GM18511 (cell line): Measurements from ENCODE around the gene PARVG.

Source experiments
- ATAC-seq: cut with Tn5 transposase; IDR thresholded peaks from one replicate; pipeline ENCODE4 v1.9.1; 2021; ENCODE audit warnings: mild to moderate bottlenecking, moderate library complexity; ENCODE audit not compliant: unreplicated experiment

The PARVG gene

GRCh38 chr22:44180706-44181032, at the start of gene PARVG:
TSS of gene PARVG (plus strand) at chr22:44180925. CDS start at chr22:44183330, 2,405 bp downstream.
- peak; percentile 68 for ATAC-seq

- no peak for ATAC-seq
Measured at GRCh38 chr22:44131412-44131811, 49.3 kb upstream of the PARVG start.

- no peak for ATAC-seq
Measured at GRCh38 chr22:44131989-44132685, 48.6 kb upstream of the PARVG start.

- no peak for ATAC-seq
Measured at GRCh38 chr22:44132724-44133123, 48.0 kb upstream of the PARVG start.

GRCh38 chr22:44133161-44133560, 47.6 kb upstream of the PARVG start:
- ATAC-seq: no peak

- no peak for ATAC-seq
Measured at GRCh38 chr22:44133901-44134571, 46.7 kb upstream of the PARVG start.

GRCh38 chr22:44136112-44136511, 44.6 kb upstream of the PARVG start:
- ATAC-seq: no peak

GRCh38 chr22:44136786-44137185, 43.9 kb upstream of the PARVG start:
- no peak for ATAC-seq

- no peak for ATAC-seq
Measured at GRCh38 chr22:44137415-44137814, 43.3 kb upstream of the PARVG start.

GRCh38 chr22:44139773-44140172, 41.0 kb upstream of the PARVG start:
- no peak for ATAC-seq

GRCh38 chr22:44142421-44143104, 38.2 kb upstream of the PARVG start:
- ATAC-seq: no peak

GRCh38 chr22:44143105-44143474, 37.6 kb upstream of the PARVG start:
- ATAC-seq: no peak

- no peak for ATAC-seq
Measured at GRCh38 chr22:44143579-44143978, 37.1 kb upstream of the PARVG start.

- ATAC-seq: no peak
Measured at GRCh38 chr22:44144046-44144569, 36.6 kb upstream of the PARVG start.

GRCh38 chr22:44145544-44145943, 35.2 kb upstream of the PARVG start:
- ATAC-seq: no peak

- no peak for ATAC-seq
Measured at GRCh38 chr22:44146088-44146861, 34.5 kb upstream of the PARVG start.

GRCh38 chr22:44147008-44147645, 33.6 kb upstream of the PARVG start:
- no peak for ATAC-seq

GRCh38 chr22:44147821-44148574, 32.7 kb upstream of the PARVG start:
- no peak for ATAC-seq

GRCh38 chr22:44151676-44152075, 29.0 kb upstream of the PARVG start:
- no peak for ATAC-seq

GRCh38 chr22:44153710-44154109, 27.0 kb upstream of the PARVG start:
- no peak for ATAC-seq
